ENCODE data around the gene SH3GL1. TPM values are rescaled to one million over a fixed set of nuclear protein-coding genes. Genes with fewer than 3 reads are reported as not detected.

SH3GL1 gene
- total and polyA plus RNA-seq, 9 of the 15 experiments (the other 6 are each of a cell fraction or from before 2014, with no cell fraction given) = 1.7 to 75.3 (median 25.7) TPM

- no peak for TF ChIP-seq MYBL2 (IDR thresholded peaks at IDR 0.05; ENCODE audit: low read depth)
- no peak for TF ChIP-seq MYBL2 (CRISPR knock-in tag; IDR thresholded peaks at IDR 0.05; ENCODE audit: borderline replicate concordance)
- TF ChIP-seq CHCHD3 (CRISPR knock-in tag; IDR thresholded peaks at IDR 0.05) = 0 out of 2 replicates have a peak, but pooled peaks have one; percentile 69
- no peak for TF ChIP-seq SMARCB1 (IDR thresholded peaks at IDR 0.05; ENCODE audit: insufficient read length, low read depth)
- TF ChIP-seq CTBP1 (IDR thresholded peaks at IDR 0.05; ENCODE audit: borderline replicate concordance) = peak; percentile 86
- peak; percentile 26; the same call in 1 of the 2 replicates for TF ChIP-seq PHF8 (IDR thresholded peaks at IDR 0.05; ENCODE audit: borderline replicate concordance, low read length)
- TF ChIP-seq ZNF165 (CRISPR knock-in tag; IDR thresholded peaks at IDR 0.05; ENCODE audit: borderline replicate concordance) = peak; percentile 89; the same call in 1 of the 2 replicates
- peak; percentile 96 for TF ChIP-seq MYNN (IDR thresholded peaks at IDR 0.05)
- TF ChIP-seq MYNN (CRISPR knock-in tag; IDR thresholded peaks at IDR 0.05) = no peak
- no peak for TF ChIP-seq ZNF785 (CRISPR knock-in tag; IDR thresholded peaks at IDR 0.05)
- no peak for TF ChIP-seq ZNF277 (CRISPR knock-in tag; IDR thresholded peaks at IDR 0.05; ENCODE audit: borderline replicate concordance)
- peak; percentile 81 for TF ChIP-seq MXI1 (IDR thresholded peaks at IDR 0.05; ENCODE audit: low read depth, low read length)
- TF ChIP-seq EP400 (IDR thresholded peaks at IDR 0.05) = peak; percentile 97
- TF ChIP-seq IRF9 (tag; IDR thresholded peaks at IDR 0.05) = peak; percentile 63; the same call in 1 of the 2 replicates
- TF ChIP-seq SOX6 (IDR thresholded peaks at IDR 0.05) = peak; percentile 83
- peak; percentile 58 for TF ChIP-seq TCF3 (CRISPR knock-in tag; IDR thresholded peaks at IDR 0.05)
- no peak for TF ChIP-seq SAP30 (IDR thresholded peaks at IDR 0.05; ENCODE audit: borderline replicate concordance, insufficient read depth, low read depth, low read length, poor library complexity, severe bottlenecking)
- TF ChIP-seq RBM25 (IDR thresholded peaks at IDR 0.05; ENCODE audit: low read depth, low read length, severe bottlenecking) = no peak
- peak; percentile 90 for TF ChIP-seq MAFF (IDR thresholded peaks at IDR 0.05; ENCODE audit: low read length)
- peak; percentile 97 for TF ChIP-seq ARID4B (CRISPR knock-in tag; IDR thresholded peaks at IDR 0.05)
- TF ChIP-seq CREB5 (CRISPR knock-in tag; IDR thresholded peaks at IDR 0.05) = no peak
These were observed 25.7 kb downstream of the SH3GL1 start (continued) for GRCh38 chr19:4374498-4375163.

Data from K562 (cell line).